ENCODE results near the gene C10orf71.

DNA sequence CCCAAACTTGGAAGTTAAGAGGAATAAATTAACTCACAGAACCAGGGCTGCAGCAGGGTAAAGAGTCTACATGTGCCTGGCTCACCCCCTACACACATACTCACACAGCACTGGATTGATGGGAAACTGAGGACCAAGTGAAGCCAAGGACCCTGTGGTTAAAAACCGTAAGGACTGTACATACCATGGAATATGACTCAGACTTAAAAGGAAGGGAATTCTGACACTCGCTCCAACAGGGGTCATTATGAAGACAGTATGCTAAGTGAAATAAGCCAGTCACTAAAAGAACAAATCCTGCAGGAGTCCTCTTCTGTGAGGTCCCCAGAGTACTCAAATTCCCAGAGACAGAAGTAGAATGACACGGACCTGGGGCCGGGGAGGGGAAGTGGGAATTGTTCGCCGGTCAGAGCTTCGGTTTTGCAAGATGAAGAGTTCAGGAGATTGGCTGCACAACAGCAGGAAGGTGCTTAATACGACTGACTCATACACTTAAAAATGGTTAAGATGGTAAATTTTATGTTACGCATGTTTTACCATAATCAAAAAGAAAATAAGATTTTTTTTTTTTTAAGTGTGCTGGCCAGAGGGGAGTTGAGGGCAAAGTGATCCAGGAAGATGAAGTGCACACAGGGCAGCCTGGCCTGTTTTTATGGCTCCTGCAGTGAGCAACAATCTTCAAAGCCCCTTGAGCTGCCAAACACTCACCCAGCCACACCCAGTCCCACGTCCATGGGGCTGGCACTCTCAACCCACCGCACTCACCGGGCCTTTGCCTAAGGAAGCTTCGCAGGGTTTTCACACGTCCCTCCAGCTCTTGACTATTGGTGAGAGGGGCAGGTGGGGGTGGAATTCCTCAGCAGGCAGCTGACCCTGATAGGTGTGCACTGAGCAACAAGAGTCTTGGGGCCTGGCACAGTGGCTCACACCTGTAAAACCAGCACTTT is 70.5 kb downstream of the C10orf71 start:
- TF ChIP-seq CTCF (IDR thresholded peaks at IDR 0.05; ENCODE audit: poor library complexity) = no peak
- TF ChIP-seq EZH2 (IDR thresholded peaks at IDR 0.05; ENCODE audit: borderline replicate concordance) = no peak
- TF ChIP-seq EZH2phosphoT487 (IDR thresholded peaks at IDR 0.05; ENCODE audit: low read depth, severe bottlenecking, unreplicated experiment) = no peak
